Stimulated activated naive B cell treated with anti-CD40 and anti-IgM and Interleukin-4, amounts not matched to agents 10 μg/mL and 1 μg/mL and 100 μg/mL, for 72 hours (primary cell): ENCODE measurements around the gene TM9SF2.

ENCODE experiments used
- ATAC-seq, 2 donors: fragments of 150-1000 bp; cut with Tn5 transposase; replicated peaks; 2 replicates each; pipeline ENCODE4 v1.10.0; 2021; ENCODE audit warnings: moderate library complexity in 1 of 2
- DNase-seq: peaks from one replicate; pipeline ENCODE4 v3.0.0; 2021
- H3K27ac Mint-ChIP-seq: one replicate; pipeline ENCODE4 v1.8.0; 2022; ENCODE audit warnings: mild to moderate bottlenecking, mixed read lengths
- H3K27me3 Mint-ChIP-seq, 2 donors: one replicate each; pipeline ENCODE4 v1.8.0; 2022; ENCODE audit warnings: mixed read lengths in 2 of 2
- H3K36me3 Mint-ChIP-seq, 2 donors: one replicate each; pipeline ENCODE4 v1.8.0; 2022; ENCODE audit warnings: mixed read lengths in 2 of 2, mild to moderate bottlenecking in 1 of 2
- H3K4me1 Mint-ChIP-seq, 2 donors: one replicate each; pipeline ENCODE4 v1.8.0; 2022; ENCODE audit warnings: mixed read lengths in 2 of 2, mild to moderate bottlenecking in 1 of 2
- H3K4me3 Mint-ChIP-seq, 2 donors: one replicate each; pipeline ENCODE4 v1.8.0; 2022; ENCODE audit warnings: mild to moderate bottlenecking in 2 of 2, mixed read lengths in 2 of 2, moderate library complexity in 1 of 2
- H3K9me3 Mint-ChIP-seq, 2 donors: one replicate each; pipeline ENCODE4 v1.8.0; 2022; ENCODE audit warnings: mixed read lengths in 2 of 2, mild to moderate bottlenecking in 1 of 2

TM9SF2 gene

GRCh38 chr13:99528547-99528946 lies 27.3 kb downstream of the TM9SF2 start:
- DNase-seq: no peak
- Mint-ChIP-seq H3K4me3 (no peak overlapping the region), H3K4me1 (peaks cover 19 to 27% of the 10 kb centered on the region in 2 donors), H3K36me3 (peaks cover 38 to 41% of the 10 kb centered on the region in 2 donors), H3K27ac (no peak overlapping the region), H3K9me3 (no peaks in the 10 kb centered on the region), H3K27me3 (no peaks in the 10 kb centered on the region)
- peak; percentile 55 to 63 for ATAC-seq

- Mint-ChIP-seq H3K9me3 (no peaks in the 10 kb centered on the region), H3K4me1 (peaks cover 3 to 13% of the 10 kb centered on the region in 2 donors), H3K27ac (no peak overlapping the region), H3K4me3 (no peak overlapping the region), H3K27me3 (no peaks in the 10 kb centered on the region), H3K36me3 (peaks cover 22 to 27% of the 10 kb centered on the region in 2 donors)
- DNase-seq (no peak), ATAC-seq (no peak)
These were observed 34.8 kb downstream of the TM9SF2 start for GRCh38 chr13:99536023-99536422.

- no peak for DNase-seq
- no peaks in the 10 kb centered on the region for H3K9me3 Mint-ChIP-seq
- peaks cover 17 to 32% of the 10 kb centered on the region in 2 donors for H3K4me1 Mint-ChIP-seq
- ATAC-seq: no peak
- H3K27ac Mint-ChIP-seq: no peak overlapping the region
- no peaks in the 10 kb centered on the region for H3K27me3 Mint-ChIP-seq
- no peak overlapping the region for H3K4me3 Mint-ChIP-seq
- H3K36me3 Mint-ChIP-seq: peaks cover 37 to 53% of the 10 kb centered on the region in 2 donors
These were observed 39.3 kb downstream of the TM9SF2 start for GRCh38 chr13:99540530-99540929.

- no peaks in the 10 kb centered on the region for H3K27me3 Mint-ChIP-seq
- H3K36me3 Mint-ChIP-seq: peaks cover 52 to 68% of the 10 kb centered on the region in 2 donors
- peak; percentile 90 for DNase-seq
- peak overlapping the region; percentile 10 to 21 for H3K4me3 Mint-ChIP-seq
- H3K4me1 Mint-ChIP-seq: peaks cover 18 to 38% of the 10 kb centered on the region in 2 donors
- H3K9me3 Mint-ChIP-seq: no peaks in the 10 kb centered on the region
- peak overlapping the region; percentile 85 for H3K27ac Mint-ChIP-seq
- peak; percentile 99 for ATAC-seq
These were observed 41.6 kb downstream of the TM9SF2 start for GRCh38 chr13:99542788-99543406.

- H3K27ac Mint-ChIP-seq: peak overlapping the region; percentile 31
- ATAC-seq: peak in 1 of 2 donors; percentile 2
- H3K36me3 Mint-ChIP-seq: peaks cover 55 to 73% of the 10 kb centered on the region in 2 donors
- H3K4me3 Mint-ChIP-seq: no peak overlapping the region
- H3K9me3 Mint-ChIP-seq: no peaks in the 10 kb centered on the region
- H3K27me3 Mint-ChIP-seq: no peaks in the 10 kb centered on the region
- DNase-seq: no peak
- peaks cover 28 to 42% of the 10 kb centered on the region in 2 donors for H3K4me1 Mint-ChIP-seq
These were observed 44.1 kb downstream of the TM9SF2 start for GRCh38 chr13:99545361-99545760.

GRCh38 chr13:99545979-99546378 lies 44.7 kb downstream of the TM9SF2 start:
- H3K9me3 Mint-ChIP-seq: no peaks in the 10 kb centered on the region
- H3K27ac Mint-ChIP-seq: peak overlapping the region; percentile 31
- H3K4me1 Mint-ChIP-seq: peaks cover 27 to 36% of the 10 kb centered on the region in 2 donors
- no peak for ATAC-seq
- H3K27me3 Mint-ChIP-seq: no peaks in the 10 kb centered on the region
- no peak for DNase-seq
- H3K36me3 Mint-ChIP-seq: peaks cover 52 to 69% of the 10 kb centered on the region in 2 donors
- H3K4me3 Mint-ChIP-seq: no peak overlapping the region

- H3K4me1 Mint-ChIP-seq: peaks cover 29 to 40% of the 10 kb centered on the region in 2 donors
- no peak overlapping the region for H3K4me3 Mint-ChIP-seq
- H3K9me3 Mint-ChIP-seq: no peaks in the 10 kb centered on the region
- peaks cover 55 to 67% of the 10 kb centered on the region in 2 donors for H3K36me3 Mint-ChIP-seq
- peak overlapping the region; percentile 14 for H3K27ac Mint-ChIP-seq
- H3K27me3 Mint-ChIP-seq: no peaks in the 10 kb centered on the region
- ATAC-seq (no peak), DNase-seq (no peak)
These were observed 45.6 kb downstream of the TM9SF2 start for GRCh38 chr13:99546878-99547277.

- Mint-ChIP-seq H3K4me3 (no peak overlapping the region), H3K9me3 (no peaks in the 10 kb centered on the region)
These were observed 47.2 kb downstream of the TM9SF2 start for GRCh38 chr13:99548448-99548847.

GRCh38 chr13:99553033-99553432 lies 51.8 kb downstream of the TM9SF2 start:
- peaks cover 35 to 63% of the 10 kb centered on the region in 2 donors for H3K36me3 Mint-ChIP-seq
- no peaks in the 10 kb centered on the region for H3K27me3 Mint-ChIP-seq
- H3K27ac Mint-ChIP-seq: peak overlapping the region; percentile 27
- peaks cover 13 to 29% of the 10 kb centered on the region in 2 donors for H3K4me1 Mint-ChIP-seq
- no peak for ATAC-seq
- DNase-seq: no peak
- no peaks in the 10 kb centered on the region for H3K9me3 Mint-ChIP-seq
- H3K4me3 Mint-ChIP-seq: no peak overlapping the region

More at GRCh38 chr13:99548448-99548847, 47.2 kb downstream of the TM9SF2 start:
- ATAC-seq: peak; percentile 69 to 75
- Mint-ChIP-seq H3K27ac (no peak overlapping the region), H3K36me3 (peaks cover 46 to 64% of the 10 kb centered on the region in 2 donors), H3K27me3 (no peaks in the 10 kb centered on the region), H3K4me1 (peaks cover 18 to 26% of the 10 kb centered on the region in 2 donors)
- DNase-seq: no peak

- Mint-ChIP-seq H3K27ac (no peak overlapping the region), H3K9me3 (no peaks in the 10 kb centered on the region)
These were observed 53.9 kb downstream of the TM9SF2 start for GRCh38 chr13:99555149-99555548.

GRCh38 chr13:99556867-99557443 lies 55.7 kb downstream of the TM9SF2 start:
- ATAC-seq: no peak
- Mint-ChIP-seq H3K9me3 (no peaks in the 10 kb centered on the region), H3K27me3 (no peaks in the 10 kb centered on the region), H3K4me1 (peaks cover 0 to 14% of the 10 kb centered on the region in 2 donors), H3K36me3 (peaks cover 35 to 47% of the 10 kb centered on the region in 2 donors), H3K4me3 (no peak overlapping the region), H3K27ac (no peak overlapping the region)
- no peak for DNase-seq

More at GRCh38 chr13:99555149-99555548, 53.9 kb downstream of the TM9SF2 start:
- ATAC-seq: no peak
- H3K4me1 Mint-ChIP-seq: peaks cover 4 to 20% of the 10 kb centered on the region in 2 donors
- peaks cover 43 to 58% of the 10 kb centered on the region in 2 donors for H3K36me3 Mint-ChIP-seq
- H3K27me3 Mint-ChIP-seq: no peaks in the 10 kb centered on the region
- no peak for DNase-seq
- no peak overlapping the region for H3K4me3 Mint-ChIP-seq

- H3K9me3 Mint-ChIP-seq: no peaks in the 10 kb centered on the region
- H3K27me3 Mint-ChIP-seq: no peaks in the 10 kb centered on the region
- H3K4me3 Mint-ChIP-seq: no peak overlapping the region
- H3K27ac Mint-ChIP-seq: no peak overlapping the region
- peaks cover 35 to 50% of the 10 kb centered on the region in 2 donors for H3K36me3 Mint-ChIP-seq
- DNase-seq (no peak), ATAC-seq (no peak)
- H3K4me1 Mint-ChIP-seq: peaks cover 0 to 14% of the 10 kb centered on the region in 2 donors
These were observed 57.4 kb downstream of the TM9SF2 start for GRCh38 chr13:99558570-99559180.

- Mint-ChIP-seq H3K27me3 (no peaks in the 10 kb centered on the region), H3K36me3 (peaks cover 35 to 47% of the 10 kb centered on the region in 2 donors), H3K27ac (peak overlapping the region; percentile 49), H3K4me3 (no peak overlapping the region), H3K9me3 (no peaks in the 10 kb centered on the region), H3K4me1 (peaks cover 0 to 14% of the 10 kb centered on the region in 2 donors)
- DNase-seq (no peak), ATAC-seq (no peak)
These were observed 58.3 kb downstream of the TM9SF2 start for GRCh38 chr13:99559560-99559959.

GRCh38 chr13:99563404-99563803 lies 62.1 kb downstream of the TM9SF2 start:
- Mint-ChIP-seq H3K4me1 (peaks cover 0 to 6% of the 10 kb centered on the region in 2 donors), H3K27me3 (no peaks in the 10 kb centered on the region), H3K4me3 (no peak overlapping the region), H3K9me3 (peaks cover under 1 to 3% of the 10 kb centered on the region in 2 donors), H3K27ac (no peak overlapping the region), H3K36me3 (peaks cover 27 to 42% of the 10 kb centered on the region in 2 donors)
- DNase-seq (no peak), ATAC-seq (no peak)
